Neuronal stem cell (in vitro differentiated cells): ENCODE measurements around the gene FOXP4.
A peak's percentile ranks its signal among the peaks of the same experiment; 100 is the strongest.

Experiments used
- DNase-seq: peaks from one replicate; pipeline ENCODE4 v3.0.0-alpha.2; 2013; ENCODE audit warnings: low spot score
- H2AFZ ChIP-seq: one replicate; pipeline ENCODE4 v1.6.1; 2013; ENCODE audit warnings: mild to moderate bottlenecking, low read length, inconsistent platforms
- H2AK5ac ChIP-seq: 2 replicates; pipeline ENCODE4 v1.6.1; 2013; ENCODE audit warnings: low read depth, mild to moderate bottlenecking, inconsistent platforms, low read length, moderate library complexity, mixed read lengths
- H2BK120ac ChIP-seq: 2 replicates; pipeline ENCODE4 v1.6.1; 2013; ENCODE audit warnings: low read depth, mild to moderate bottlenecking, inconsistent platforms, low read length, moderate library complexity, mixed read lengths
- H2BK12ac ChIP-seq: one replicate; pipeline ENCODE4 v1.6.1; 2013; ENCODE audit warnings: low read length, inconsistent platforms
- H2BK15ac ChIP-seq: 2 replicates; pipeline ENCODE4 v1.6.1; 2013; ENCODE audit warnings: mild to moderate bottlenecking, low read length, inconsistent platforms, mixed read lengths
- H2BK5ac ChIP-seq: one replicate; pipeline ENCODE4 v1.6.1; 2013; ENCODE audit warnings: inconsistent platforms, mild to moderate bottlenecking, low read length, moderate library complexity
- H3K14ac ChIP-seq: one replicate; pipeline ENCODE4 v1.6.1; 2013; ENCODE audit warnings: low read length, inconsistent platforms
- H3K18ac ChIP-seq: 2 replicates; pipeline ENCODE4 v1.6.1; 2013; ENCODE audit warnings: low read length, inconsistent platforms
- H3K23ac ChIP-seq: 2 replicates; pipeline ENCODE4 v1.6.1; 2013; ENCODE audit warnings: low read depth, mild to moderate bottlenecking, mixed read lengths, low read length, inconsistent platforms; ENCODE audit not compliant: poor library complexity
- H3K27ac ChIP-seq: replicated peaks from 3 replicates; pipeline ENCODE4 v1.5.1; 2013; ENCODE audit warnings: low read length, inconsistent platforms
- H3K27me3 ChIP-seq, 3 experiments: 2 replicates each; pipeline ENCODE4 v1.6.1; 2013; ENCODE audit warnings: low read length in 3 of 3, mild to moderate bottlenecking in 2 of 3, inconsistent platforms in 1 of 3, low read depth in 1 of 3, mixed read lengths in 1 of 3, moderate library complexity in 1 of 3; ENCODE audit not compliant: control insufficient read depth in 3 of 3, insufficient read depth in 3 of 3
- H3K36me3 ChIP-seq, 2 donors: replicated peaks in 1 of 2; 2 replicates each; pipeline ENCODE4 v1.6.1; 2013; ENCODE audit warnings: low read length in 2 of 2; ENCODE audit not compliant: control insufficient read depth in 2 of 2, insufficient read depth in 2 of 2
- H3K4ac ChIP-seq: 2 replicates; pipeline ENCODE4 v1.6.1; 2013; ENCODE audit warnings: inconsistent platforms, mild to moderate bottlenecking, low read length, moderate library complexity
- H3K4me1 ChIP-seq, 2 donors: 1 replicate in 1 of 2; 2 replicates in 1 of 2; pipeline ENCODE4 v1.6.1; 2013; ENCODE audit warnings: low read length in 2 of 2, low read depth in 1 of 2; ENCODE audit not compliant: control insufficient read depth in 2 of 2, insufficient read depth in 1 of 2
- H3K4me2 ChIP-seq: one replicate; pipeline ENCODE4 v1.6.1; 2013; ENCODE audit warnings: mild to moderate bottlenecking, low read length, inconsistent platforms; ENCODE audit not compliant: insufficient read depth, poor library complexity, severe bottlenecking
- H3K4me3 ChIP-seq, 2 donors: 2 replicates each; pipeline ENCODE4 v1.5.1; 2013; ENCODE audit warnings: low read length in 2 of 2, mild to moderate bottlenecking in 2 of 2, inconsistent platforms in 1 of 2, moderate library complexity in 1 of 2
- H3K79me1 ChIP-seq: one replicate; pipeline ENCODE4 v1.6.1; 2013; ENCODE audit warnings: low read depth, mild to moderate bottlenecking, inconsistent platforms, low read length, moderate library complexity
- H3K9ac ChIP-seq: one replicate; pipeline ENCODE4 v1.6.1; 2013; ENCODE audit warnings: mild to moderate bottlenecking, low read depth, low read length, inconsistent platforms; ENCODE audit not compliant: poor library complexity
- H3K9me3 ChIP-seq, 2 donors: replicated peaks in 1 of 2; 2 replicates each; pipeline versions ENCODE3 to v1.6.1; 2013; ENCODE audit warnings: low read length in 2 of 2, mild to moderate bottlenecking in 2 of 2, inconsistent platforms in 1 of 2, low read depth in 1 of 2, mixed read lengths in 1 of 2, moderate library complexity in 1 of 2; ENCODE audit not compliant: control insufficient read depth in 2 of 2, insufficient read depth in 1 of 2
- H4K8ac ChIP-seq: one replicate; pipeline ENCODE4 v1.6.1; 2013; ENCODE audit warnings: low read depth, mild to moderate bottlenecking, inconsistent platforms, low read length, moderate library complexity
- H4K91ac ChIP-seq: one replicate; pipeline ENCODE4 v1.6.1; 2013; ENCODE audit warnings: low read length, low read depth, mild to moderate bottlenecking, inconsistent platforms; ENCODE audit not compliant: poor library complexity
- WGBS, 2 donors: extraction: QIAGEN DNeasy Blood & Tissue Kit; methylation state at CpG; one replicate each; pipeline ENCODE4 v1.1.7; 2013; ENCODE audit warnings: missing lambda C conversion rate in 2 of 2, mixed read lengths in 1 of 2; ENCODE audit not compliant: insufficient read length in 2 of 2, insufficient replicate concordance in 1 of 2; ENCODE audit errors: extremely low coverage in 2 of 2; 5-methylcytosine and 5-hydroxymethylcytosine counted together

Gene FOXP4

GRCh38 chr6:41511443-41512060 lies 34.6 kb upstream of the FOXP4 start:
- H3K36me3 ChIP-seq, result no peaks in the 10 kb centered on the region
- H4K8ac ChIP-seq, result no peak overlapping the region
- H2BK12ac ChIP-seq, result no peak overlapping the region
- H2BK15ac ChIP-seq, result no peak overlapping the region
- no peak overlapping the region for H3K4me3 ChIP-seq
- H2BK5ac ChIP-seq, result no peak overlapping the region
- H3K9me3 ChIP-seq, result no peaks in the 10 kb centered on the region
- WGBS, 2 donors, result no CpG with 5 or more reads among the region's 7 CpGs
- no peak overlapping the region for H2AK5ac ChIP-seq
- H3K27me3 ChIP-seq, result peaks cover 0 to 34% (median 16%) of the 10 kb centered on the region in 3 experiments
- no peak overlapping the region for H3K4ac ChIP-seq
- H3K14ac ChIP-seq, result no peak overlapping the region
- no peaks in the 10 kb centered on the region for H3K79me1 ChIP-seq
- DNase-seq, result no peak
- H3K9ac ChIP-seq, result no peak overlapping the region
- H3K23ac ChIP-seq, result no peak overlapping the region
- no peak overlapping the region for H2BK120ac ChIP-seq
- H3K27ac ChIP-seq, result no peak overlapping the region
- H2AFZ ChIP-seq, result no peak overlapping the region
- H3K4me1 ChIP-seq, result peaks cover 0 to 4% of the 10 kb centered on the region in 2 donors
- H3K4me2 ChIP-seq, result no peak overlapping the region
- peak overlapping the region; percentile 72 for H3K18ac ChIP-seq
- H4K91ac ChIP-seq, result no peak overlapping the region

GRCh38 chr6:41512146-41512701 lies 34.0 kb upstream of the FOXP4 start:
- H3K14ac ChIP-seq, result no peak overlapping the region
- H4K8ac ChIP-seq, result no peak overlapping the region
- no peaks in the 10 kb centered on the region for H3K79me1 ChIP-seq
- no peak overlapping the region for H3K4me2 ChIP-seq
- H2AK5ac ChIP-seq, result no peak overlapping the region
- peaks cover 0 to 4% of the 10 kb centered on the region in 2 donors for H3K4me1 ChIP-seq
- H2BK15ac ChIP-seq, result no peak overlapping the region
- H3K4ac ChIP-seq, result no peak overlapping the region
- no peaks in the 10 kb centered on the region for H3K9me3 ChIP-seq
- no CpG with 5 or more reads among the region's 6 CpGs for WGBS, 2 donors
- H3K23ac ChIP-seq, result no peak overlapping the region
- no peak overlapping the region for H3K4me3 ChIP-seq
- H3K9ac ChIP-seq, result no peak overlapping the region
- no peaks in the 10 kb centered on the region for H3K36me3 ChIP-seq
- no peak overlapping the region for H4K91ac ChIP-seq
- H3K27ac ChIP-seq, result no peak overlapping the region
- no peak overlapping the region for H2BK120ac ChIP-seq
- H3K18ac ChIP-seq, result no peak overlapping the region
- H2BK12ac ChIP-seq, result no peak overlapping the region
- DNase-seq, result no peak
- H3K27me3 ChIP-seq, result peaks cover 0 to 32% (median 13%) of the 10 kb centered on the region in 3 experiments
- peak overlapping the region; percentile 15 for H2BK5ac ChIP-seq
- no peak overlapping the region for H2AFZ ChIP-seq

GRCh38 chr6:41515995-41516394 lies 30.2 kb upstream of the FOXP4 start:
- Histone ChIP-seq H3K79me1 (no peaks in the 10 kb centered on the region), H3K4me2 (no peak overlapping the region), H3K18ac (no peak overlapping the region), H3K27me3 (peaks cover 0 to 8% (median 2%) of the 10 kb centered on the region in 3 experiments), H3K4ac (no peak overlapping the region), H2AFZ (no peak overlapping the region), H3K14ac (no peak overlapping the region), H2AK5ac (no peak overlapping the region), H2BK120ac (no peak overlapping the region), H4K91ac (no peak overlapping the region), H2BK12ac (no peak overlapping the region), H2BK5ac (no peak overlapping the region), H4K8ac (no peak overlapping the region), H3K4me3 (no peak overlapping the region), H3K9ac (no peak overlapping the region), H3K27ac (no peak overlapping the region), H3K23ac (no peak overlapping the region), H3K4me1 (peaks cover 0 to 8% of the 10 kb centered on the region in 2 donors), H3K36me3 (no peaks in the 10 kb centered on the region), H3K9me3 (no peaks in the 10 kb centered on the region), H2BK15ac (no peak overlapping the region)
- DNase-seq, result no peak
- WGBS, 2 donors, result no CpG with 5 or more reads among the region's 6 CpGs

- H4K8ac ChIP-seq, result no peak overlapping the region
- H2BK5ac ChIP-seq, result no peak overlapping the region
- no peak overlapping the region for H3K4me2 ChIP-seq
- H2BK12ac ChIP-seq, result no peak overlapping the region
- H2AFZ ChIP-seq, result no peak overlapping the region
- no peak overlapping the region for H3K14ac ChIP-seq
- peak overlapping the region; percentile 16 for H3K23ac ChIP-seq
- peak overlapping the region; percentile 33 for H4K91ac ChIP-seq
- H3K27me3 ChIP-seq, result peaks cover 0 to 3% (median 0%) of the 10 kb centered on the region in 3 experiments
- H3K9me3 ChIP-seq, result no peaks in the 10 kb centered on the region
- no peak overlapping the region for H3K4ac ChIP-seq
- DNase-seq, result no peak
- H2AK5ac ChIP-seq, result peak overlapping the region; percentile 8
- no CpG with 5 or more reads among the region's 7 CpGs for WGBS, 2 donors
- H3K36me3 ChIP-seq, result no peaks in the 10 kb centered on the region
- no peak overlapping the region for H3K27ac ChIP-seq
- H3K4me3 ChIP-seq, result no peak overlapping the region
- no peak overlapping the region for H2BK15ac ChIP-seq
- no peak overlapping the region for H3K9ac ChIP-seq
- H3K4me1 ChIP-seq, result peaks cover 0 to 4% of the 10 kb centered on the region in 2 donors
- H2BK120ac ChIP-seq, result no peak overlapping the region
- no peaks in the 10 kb centered on the region for H3K79me1 ChIP-seq
- no peak overlapping the region for H3K18ac ChIP-seq
Measured at GRCh38 chr6:41518118-41518517, 28.1 kb upstream of the FOXP4 start.
